Measurements from ENCODE around the gene CNTNAP2. TPM values are rescaled to one million over a fixed set of nuclear protein-coding genes. Genes with fewer than 3 reads are reported as not detected.

The CNTNAP2 gene
- total RNA-seq, 4 donors from 2014 or later, result 0.91 to 16.0 TPM; not detected in 2

DNA sequence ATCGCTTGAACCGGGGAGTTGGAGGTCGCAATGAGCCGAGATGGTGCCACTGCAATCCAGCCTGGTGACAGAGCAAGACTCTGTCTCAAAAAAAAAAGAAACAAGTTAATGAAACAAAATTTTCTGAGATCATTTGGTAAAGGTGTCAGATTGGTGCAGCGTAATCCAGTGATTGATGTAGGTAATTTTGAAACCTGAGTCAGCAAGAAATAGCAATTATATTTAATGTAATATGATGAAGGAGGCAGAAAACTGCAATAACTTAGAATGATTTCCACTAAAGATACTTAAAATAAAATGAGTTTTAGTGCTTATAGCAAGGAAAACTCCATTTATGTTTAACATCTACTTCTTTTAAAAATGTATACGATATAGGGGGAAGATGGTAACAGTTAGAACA lies 1424.1 kb downstream of the CNTNAP2 start:
- no peak for DNase-seq
- TF ChIP-seq, protein P1, sequence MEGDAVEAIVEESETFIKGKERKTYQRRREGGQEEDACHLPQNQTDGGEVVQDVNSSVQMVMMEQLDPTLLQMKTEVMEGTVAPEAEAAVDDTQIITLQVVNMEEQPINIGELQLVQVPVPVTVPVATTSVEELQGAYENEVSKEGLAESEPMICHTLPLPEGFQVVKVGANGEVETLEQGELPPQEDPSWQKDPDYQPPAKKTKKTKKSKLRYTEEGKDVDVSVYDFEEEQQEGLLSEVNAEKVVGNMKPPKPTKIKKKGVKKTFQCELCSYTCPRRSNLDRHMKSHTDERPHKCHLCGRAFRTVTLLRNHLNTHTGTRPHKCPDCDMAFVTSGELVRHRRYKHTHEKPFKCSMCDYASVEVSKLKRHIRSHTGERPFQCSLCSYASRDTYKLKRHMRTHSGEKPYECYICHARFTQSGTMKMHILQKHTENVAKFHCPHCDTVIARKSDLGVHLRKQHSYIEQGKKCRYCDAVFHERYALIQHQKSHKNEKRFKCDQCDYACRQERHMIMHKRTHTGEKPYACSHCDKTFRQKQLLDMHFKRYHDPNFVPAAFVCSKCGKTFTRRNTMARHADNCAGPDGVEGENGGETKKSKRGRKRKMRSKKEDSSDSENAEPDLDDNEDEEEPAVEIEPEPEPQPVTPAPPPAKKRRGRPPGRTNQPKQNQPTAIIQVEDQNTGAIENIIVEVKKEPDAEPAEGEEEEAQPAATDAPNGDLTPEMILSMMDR (IDR thresholded peaks at IDR 0.05), result no peak
- no peak for TF ChIP-seq POLR2A (IDR thresholded peaks at IDR 0.05)
- intact Hi-C loops (cut with DNase I; ENCODE audit: low total_unique reads), result no loop called here
- Histone ChIP-seq H3K4me1 (no peaks in the 10 kb centered on the region), H3K27ac (no peak overlapping the region), H3K4me3 (no peak overlapping the region), H3K36me3 (no peaks in the 10 kb centered on the region), H3K9me3 (no peaks in the 10 kb centered on the region), H3K27me3 (no peaks in the 10 kb centered on the region)

DNA sequence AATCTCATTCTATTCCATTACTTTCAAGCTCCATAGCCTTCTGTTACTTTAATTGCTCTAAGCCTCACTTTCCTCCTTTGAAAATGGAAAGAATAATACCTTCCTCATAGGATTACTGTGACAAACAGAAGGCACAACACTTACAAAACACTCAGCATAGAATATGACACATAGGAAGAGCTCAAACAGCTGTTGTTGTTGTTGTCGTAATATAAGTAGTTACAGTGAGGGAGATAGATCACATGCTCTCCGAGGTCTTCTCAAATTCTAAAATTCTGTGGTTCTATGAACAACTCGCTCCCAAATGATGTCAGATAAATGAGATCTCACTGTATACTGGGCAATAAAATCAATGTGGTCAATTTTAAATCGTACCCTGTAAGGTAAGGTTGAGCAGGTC lies 1424.7 kb downstream of the CNTNAP2 start:
- DNase-seq, result no peak
- no peaks in the 10 kb centered on the region for H3K36me3 ChIP-seq
- no peaks in the 10 kb centered on the region for H3K9me3 ChIP-seq
- intact Hi-C loops (cut with DNase I; ENCODE audit: low total_unique reads), result no loop called here
- no peak overlapping the region for H3K27ac ChIP-seq
- TF ChIP-seq, protein P1 (IDR thresholded peaks at IDR 0.05), result no peak
- TF ChIP-seq POLR2A (IDR thresholded peaks at IDR 0.05), result no peak
- H3K4me1 ChIP-seq, result no peaks in the 10 kb centered on the region
- no peaks in the 10 kb centered on the region for H3K27me3 ChIP-seq
- no peak overlapping the region for H3K4me3 ChIP-seq

DNA sequence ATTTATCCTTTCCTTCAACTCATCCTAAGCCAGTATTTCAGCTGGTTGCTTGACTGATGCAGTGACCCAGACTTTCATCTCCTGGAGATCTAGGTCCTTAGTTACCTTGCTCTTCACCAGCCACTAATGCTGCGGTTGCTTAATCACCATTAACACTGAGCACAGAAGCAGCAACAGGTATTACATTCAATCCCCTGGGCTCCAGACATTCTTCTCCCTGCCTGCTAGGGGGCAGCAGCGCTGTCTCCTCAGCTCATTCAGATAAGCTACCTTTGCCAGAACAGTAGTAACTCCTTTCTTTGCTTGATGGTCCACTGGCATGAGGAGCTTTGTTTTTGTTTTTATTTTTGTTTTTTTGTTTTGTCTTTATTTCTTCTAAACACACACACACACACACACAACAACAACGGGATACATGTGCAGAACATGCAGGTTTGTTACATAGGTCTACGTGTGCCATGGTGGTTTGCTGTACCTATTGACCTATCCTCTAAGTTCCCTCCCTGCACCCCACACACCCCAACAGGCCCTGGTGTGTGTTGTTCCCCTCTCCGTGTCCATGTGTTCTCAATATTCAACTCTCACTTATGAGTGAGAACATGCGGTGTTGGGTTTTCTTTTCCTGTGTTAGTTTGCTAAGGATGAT lies 1430.8 kb downstream of the CNTNAP2 start:
- intact Hi-C loops (cut with DNase I; ENCODE audit: low total_unique reads), result no loop called here
- Histone ChIP-seq H3K27ac (no peak overlapping the region), H3K4me3 (no peak overlapping the region), H3K9me3 (no peaks in the 10 kb centered on the region), H3K4me1 (no peaks in the 10 kb centered on the region), H3K36me3 (no peaks in the 10 kb centered on the region), H3K27me3 (no peaks in the 10 kb centered on the region)
- no peak for TF ChIP-seq POLR2A (IDR thresholded peaks at IDR 0.05)
- TF ChIP-seq, protein P1 (IDR thresholded peaks at IDR 0.05), result no peak
- DNase-seq, result no peak

DNA sequence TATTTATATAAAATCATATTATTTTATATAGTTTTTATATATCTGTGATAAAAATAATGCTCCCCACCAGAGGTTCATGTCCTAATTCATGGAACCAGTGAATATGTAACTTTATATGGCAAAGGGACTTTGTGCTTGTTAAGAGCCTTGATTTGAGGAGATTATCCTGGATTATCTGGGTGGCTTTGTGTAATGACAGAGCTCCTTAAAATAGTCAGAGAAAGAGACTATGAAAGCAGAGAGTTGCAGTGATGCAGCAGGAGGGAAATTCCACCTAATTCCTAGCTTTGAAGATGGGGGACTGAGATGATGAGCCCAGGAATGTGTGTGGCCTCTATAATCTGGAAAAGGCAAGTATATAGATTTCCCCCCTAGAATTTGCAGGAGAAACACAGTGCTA lies 1439.7 kb downstream of the CNTNAP2 start:
- Histone ChIP-seq H3K27me3 (no peaks in the 10 kb centered on the region), H3K4me3 (no peak overlapping the region), H3K27ac (no peak overlapping the region), H3K4me1 (no peaks in the 10 kb centered on the region), H3K36me3 (no peaks in the 10 kb centered on the region), H3K9me3 (no peaks in the 10 kb centered on the region)
- intact Hi-C loops (cut with DNase I; ENCODE audit: low total_unique reads), result no loop called here
- no peak for DNase-seq
- TF ChIP-seq, protein P1 (IDR thresholded peaks at IDR 0.05), result no peak
- no peak for TF ChIP-seq POLR2A (IDR thresholded peaks at IDR 0.05)

DNA sequence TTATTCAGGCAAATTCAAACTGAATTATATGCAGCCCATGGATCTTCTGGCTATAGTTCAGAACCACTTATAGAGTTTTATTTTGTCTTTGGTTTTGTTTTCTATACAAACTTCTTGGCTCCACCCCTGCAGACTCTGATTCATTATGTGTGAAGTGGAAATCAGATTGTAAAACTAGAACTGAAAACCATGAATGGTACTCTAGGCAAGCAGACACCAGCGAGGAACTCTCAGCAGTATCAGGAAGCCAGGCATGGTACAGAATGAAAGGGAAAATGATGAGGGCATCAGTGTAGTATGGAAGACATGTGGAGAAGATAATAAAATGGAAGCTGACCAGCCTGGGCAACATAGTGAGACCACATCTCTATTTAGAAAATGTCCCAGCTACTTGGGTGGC lies 1447.1 kb downstream of the CNTNAP2 start:
- no peak overlapping the region for H3K4me3 ChIP-seq
- TF ChIP-seq POLR2A (IDR thresholded peaks at IDR 0.05), result no peak
- TF ChIP-seq, protein P1 (IDR thresholded peaks at IDR 0.05), result no peak
- intact Hi-C loops (cut with DNase I; ENCODE audit: low total_unique reads), result no loop called here
- H3K4me1 ChIP-seq, result no peaks in the 10 kb centered on the region
- no peak overlapping the region for H3K27ac ChIP-seq
- H3K9me3 ChIP-seq, result no peaks in the 10 kb centered on the region
- H3K27me3 ChIP-seq, result no peaks in the 10 kb centered on the region
- DNase-seq, result no peak
- no peaks in the 10 kb centered on the region for H3K36me3 ChIP-seq

Measured in uterus (tissue), 4 donors.